Activated CD4-positive, CD25-positive, alpha-beta regulatory T cell treated with anti-CD3 and anti-CD28 coated beads, Interleukin-2, amount 50 U/mL, for 24 hours (primary cell): ENCODE results near the gene TLDC2.

Experiments
- ATAC-seq, 2 donors: fragments of 150-1000 bp; cut with Tn5 transposase; one replicate each; pipeline ENCODE4 v1.10.0; 2021; ENCODE audit warnings: mild to moderate bottlenecking in 1 of 2, moderate library complexity in 1 of 2

The TLDC2 gene

DNA sequence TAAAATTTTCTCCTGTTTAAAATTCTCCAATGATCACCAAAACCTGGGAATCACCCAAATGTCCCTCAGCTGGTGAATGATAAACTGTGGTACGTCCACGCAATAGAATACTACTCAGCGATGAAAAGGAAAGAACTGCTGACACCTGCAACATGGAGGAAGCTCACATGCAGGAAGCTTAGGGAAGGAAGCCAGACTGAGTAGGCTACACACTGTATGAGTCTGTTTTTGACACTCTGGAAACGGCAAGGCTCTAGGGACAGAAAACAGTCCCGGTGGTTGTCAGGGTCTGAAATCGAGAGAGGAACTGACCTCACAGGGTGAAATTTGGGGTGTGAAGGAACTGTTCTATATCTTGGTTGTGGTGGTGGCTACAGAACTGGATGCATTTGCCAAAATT is 25.2 kb upstream of the TLDC2 start:
- peak; percentile 25 to 34 for ATAC-seq

DNA sequence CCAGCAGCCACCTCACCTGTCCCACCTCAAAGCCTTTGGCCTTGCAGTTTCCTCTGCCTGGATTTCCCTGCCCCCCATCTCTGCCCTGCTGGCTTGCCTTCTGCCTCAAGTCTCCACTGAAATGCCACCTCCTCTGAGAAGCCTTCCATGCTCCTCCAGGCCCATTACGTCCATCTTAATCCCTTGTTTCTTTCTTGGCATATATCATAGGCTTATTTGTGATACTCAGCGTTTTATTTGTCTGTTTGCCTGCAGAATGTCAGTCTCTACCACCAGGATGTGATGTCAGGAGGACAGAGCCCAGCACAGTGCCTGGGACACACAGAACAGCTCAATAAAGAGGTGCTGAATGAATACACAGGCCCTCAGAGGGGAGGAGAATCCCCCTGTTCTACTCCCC is 24.4 kb upstream of the TLDC2 start:
- ATAC-seq = no peak

DNA sequence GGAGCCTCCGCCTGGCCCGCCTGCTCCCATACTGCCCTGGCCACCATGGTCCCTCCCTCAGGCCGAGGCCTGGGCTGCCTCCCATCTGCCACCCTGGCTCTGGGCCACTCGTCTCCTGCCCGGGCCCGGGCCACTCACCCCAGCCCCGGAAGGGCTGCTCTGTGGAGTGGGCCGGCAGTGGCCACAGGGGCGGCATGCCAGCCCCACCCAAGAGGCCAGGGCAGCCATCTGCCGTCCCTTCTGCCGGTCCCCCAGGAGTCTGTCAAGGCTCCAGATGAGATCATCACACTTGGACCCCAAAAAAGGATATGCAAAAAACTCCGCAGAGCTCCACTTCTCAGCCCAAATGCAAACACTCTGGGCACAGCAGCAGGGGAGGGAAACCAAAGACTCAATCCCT is 23.8 kb upstream of the TLDC2 start:
- no peak for ATAC-seq

DNA sequence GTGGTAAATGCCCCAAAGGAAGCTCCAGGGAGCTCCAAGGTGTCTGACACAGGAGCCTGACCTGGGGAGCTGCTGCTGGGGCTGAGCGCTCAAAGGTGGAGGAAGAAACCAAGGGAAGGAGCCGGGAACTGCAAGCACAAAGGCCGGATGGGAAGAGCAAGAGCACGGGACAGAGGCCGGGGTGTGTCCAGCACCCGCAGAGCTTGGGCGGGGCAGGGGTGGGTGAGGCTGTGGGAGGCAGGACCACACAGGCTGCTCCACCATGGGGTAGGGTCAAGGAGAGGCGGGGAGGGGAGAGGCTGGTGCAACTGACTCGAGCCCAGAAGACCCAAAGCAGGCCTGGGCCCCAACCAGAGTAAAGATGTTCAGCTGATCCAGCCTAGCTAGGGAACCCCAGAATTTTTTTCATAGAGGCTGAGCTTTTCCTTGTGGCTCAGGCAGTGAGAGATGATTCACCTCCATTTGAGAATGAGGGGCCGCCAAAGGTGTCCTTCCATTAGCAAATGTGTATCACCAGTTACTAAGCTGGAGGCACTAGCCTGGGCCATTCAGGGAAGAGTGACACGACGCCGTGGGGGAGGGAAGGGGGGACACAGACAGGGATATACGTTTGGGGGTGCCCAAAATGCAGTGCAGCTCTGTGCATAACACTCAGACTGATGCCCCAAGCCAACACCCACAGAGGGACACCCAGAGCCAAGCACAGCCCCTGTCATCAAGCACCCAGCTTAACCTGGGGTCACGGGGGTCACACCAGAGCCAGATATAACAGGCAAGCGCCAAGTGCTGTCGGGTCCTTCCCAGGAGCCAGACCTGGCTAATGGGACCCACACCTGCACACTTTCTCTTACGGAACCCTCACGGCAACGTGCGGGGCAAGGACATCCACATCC is 21.3 kb upstream of the TLDC2 start:
- ATAC-seq = no peak

DNA sequence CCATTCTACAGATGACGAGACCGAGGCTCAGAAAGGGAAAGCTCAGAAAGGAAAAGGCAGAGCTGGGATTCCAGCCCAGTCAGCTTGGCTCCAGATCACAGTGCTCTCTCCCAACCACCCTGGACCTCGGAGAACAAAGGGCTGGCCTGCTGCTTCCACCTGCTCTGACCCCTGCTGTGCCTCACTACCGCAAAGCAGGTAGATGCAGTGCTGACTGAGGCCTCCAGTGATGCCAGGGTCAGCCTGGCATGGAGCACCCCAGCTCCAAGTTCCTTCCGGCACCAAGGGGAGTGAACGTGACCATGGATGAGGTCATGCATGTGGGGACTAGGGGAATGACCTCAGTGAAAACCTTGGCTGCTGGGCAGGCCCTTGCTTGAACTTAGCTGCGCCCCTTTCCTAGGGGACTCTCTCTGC is 20.7 kb upstream of the TLDC2 start:
- ATAC-seq = no peak

DNA sequence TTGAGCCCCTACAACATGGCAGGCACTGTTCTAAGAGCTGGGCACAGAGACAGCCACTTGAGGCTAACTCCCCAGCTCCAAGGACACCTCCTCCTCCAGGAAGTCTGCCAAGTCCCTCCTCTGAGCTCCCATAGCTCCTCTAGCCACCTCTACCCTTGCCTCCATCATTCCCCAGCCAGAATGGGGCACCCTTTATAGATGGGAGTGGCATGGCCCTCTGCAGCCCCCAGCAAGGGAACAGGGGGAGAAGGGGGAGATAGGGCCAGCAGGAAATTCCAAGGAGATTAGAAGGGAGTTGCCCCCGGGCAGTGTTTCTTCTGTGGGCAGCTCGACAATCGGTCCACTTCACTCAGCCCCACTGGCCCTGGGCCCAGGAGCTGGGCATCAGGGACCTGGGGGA is 19.7 kb upstream of the TLDC2 start:
- no peak for ATAC-seq

DNA sequence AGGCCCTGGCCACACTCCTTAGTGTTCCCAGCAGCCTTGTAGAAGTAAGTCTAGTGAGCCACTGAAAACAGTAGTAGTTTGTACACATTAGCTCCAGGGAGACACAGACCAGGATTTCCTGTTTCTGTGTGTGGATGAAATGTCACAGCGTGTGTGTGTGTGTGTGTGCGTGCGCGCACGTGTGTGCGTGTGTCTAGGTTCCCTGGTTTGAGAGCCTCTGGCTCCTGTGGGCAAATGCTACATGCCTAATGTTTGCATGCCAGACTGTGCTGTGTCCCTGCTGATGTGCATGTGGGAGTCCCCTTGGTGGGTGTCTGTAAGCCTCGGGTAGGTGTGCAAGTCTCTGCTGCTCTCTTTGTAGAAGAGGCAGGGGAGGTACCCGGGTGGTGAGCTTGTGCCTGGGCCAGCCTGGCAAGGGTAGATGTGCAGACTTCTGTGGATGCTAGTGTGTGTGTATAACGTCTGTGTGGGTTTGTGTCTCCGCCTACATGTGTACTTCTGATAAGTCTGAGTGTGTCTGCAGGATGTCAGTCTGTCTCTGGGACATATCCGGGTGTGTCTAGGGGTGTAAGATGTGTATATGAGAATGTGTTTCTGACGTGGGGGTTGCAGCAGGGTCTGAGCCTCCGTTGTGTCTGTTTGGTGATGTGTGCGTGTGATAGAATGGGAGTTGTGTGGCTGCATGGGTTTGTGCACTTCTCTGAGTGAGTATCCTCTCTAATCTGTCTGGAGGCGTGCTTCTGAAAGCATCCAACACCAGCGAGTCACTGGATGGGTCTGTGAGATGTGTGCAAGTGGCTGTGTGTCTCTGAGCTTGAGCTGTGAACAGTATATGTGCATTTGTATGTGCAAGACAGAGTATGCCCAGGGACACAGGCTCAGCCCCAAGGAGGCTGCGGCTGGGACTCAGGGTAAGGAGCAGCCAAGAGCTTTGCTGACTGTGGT is 19.0 kb upstream of the TLDC2 start:
- ATAC-seq = peak; percentile 25 to 32

DNA sequence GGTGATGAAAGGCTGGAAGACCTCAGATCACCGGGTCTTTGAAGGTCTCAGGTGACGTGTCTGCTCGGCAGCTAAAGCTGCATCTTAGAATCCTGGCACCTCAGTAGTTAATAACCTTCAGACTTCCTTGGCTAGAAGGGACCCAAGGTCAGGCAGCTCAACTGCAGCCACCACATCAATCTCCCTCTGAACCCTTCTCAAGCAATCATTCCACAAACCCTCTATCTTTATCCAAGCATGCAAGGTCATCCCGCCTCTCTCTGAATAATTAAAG is 16.7 kb upstream of the TLDC2 start:
- no peak for ATAC-seq

DNA sequence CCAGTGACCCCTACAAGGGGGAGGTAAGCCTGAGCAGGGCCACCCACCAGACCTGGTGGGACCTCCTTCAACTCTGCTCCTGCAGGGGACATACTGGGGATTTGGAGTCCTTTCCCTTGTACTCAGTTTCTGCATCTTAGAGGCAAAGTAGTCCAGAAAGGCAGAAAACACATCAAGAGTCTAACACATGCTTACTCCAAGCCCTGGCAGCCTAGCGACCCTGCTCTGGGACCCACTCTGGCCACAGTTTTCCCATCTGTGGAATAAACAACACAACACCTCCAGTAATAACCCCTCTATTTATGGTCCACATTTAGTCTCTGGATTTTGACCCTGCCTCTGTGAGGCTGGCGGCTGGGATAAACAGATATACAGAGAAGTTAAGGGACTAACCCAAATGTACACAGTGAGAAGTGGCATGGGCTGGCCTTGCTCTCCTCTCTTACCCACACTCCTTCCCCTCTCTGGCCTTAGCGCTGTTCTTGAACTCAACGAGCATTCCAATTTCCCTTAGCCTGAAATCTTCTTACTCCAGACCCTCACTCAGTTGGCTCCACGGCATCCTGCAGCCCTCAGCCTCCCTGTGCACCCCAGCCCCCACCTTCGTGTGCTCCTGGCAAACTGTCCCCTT is 16.1 kb upstream of the TLDC2 start:
- no peak for ATAC-seq

DNA sequence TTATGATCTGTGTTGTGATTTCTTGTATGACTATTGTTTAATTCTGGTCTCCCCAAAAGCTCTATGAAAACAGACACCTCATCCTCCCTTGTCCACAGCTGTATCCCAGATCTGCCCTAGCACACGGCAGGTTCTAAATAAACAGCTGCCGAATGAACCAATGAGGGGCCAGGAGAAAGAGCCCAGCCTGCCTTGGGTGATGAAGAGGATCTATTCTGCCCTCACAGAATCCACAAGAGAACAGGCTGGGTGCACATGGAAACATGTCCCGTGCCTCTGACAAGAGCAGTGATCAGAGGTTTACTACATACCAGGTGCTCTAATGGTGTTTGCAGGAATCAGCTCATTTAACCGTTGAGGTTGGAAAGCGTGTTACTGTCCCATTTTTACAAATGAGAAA is 15.6 kb upstream of the TLDC2 start:
- ATAC-seq = no peak

DNA sequence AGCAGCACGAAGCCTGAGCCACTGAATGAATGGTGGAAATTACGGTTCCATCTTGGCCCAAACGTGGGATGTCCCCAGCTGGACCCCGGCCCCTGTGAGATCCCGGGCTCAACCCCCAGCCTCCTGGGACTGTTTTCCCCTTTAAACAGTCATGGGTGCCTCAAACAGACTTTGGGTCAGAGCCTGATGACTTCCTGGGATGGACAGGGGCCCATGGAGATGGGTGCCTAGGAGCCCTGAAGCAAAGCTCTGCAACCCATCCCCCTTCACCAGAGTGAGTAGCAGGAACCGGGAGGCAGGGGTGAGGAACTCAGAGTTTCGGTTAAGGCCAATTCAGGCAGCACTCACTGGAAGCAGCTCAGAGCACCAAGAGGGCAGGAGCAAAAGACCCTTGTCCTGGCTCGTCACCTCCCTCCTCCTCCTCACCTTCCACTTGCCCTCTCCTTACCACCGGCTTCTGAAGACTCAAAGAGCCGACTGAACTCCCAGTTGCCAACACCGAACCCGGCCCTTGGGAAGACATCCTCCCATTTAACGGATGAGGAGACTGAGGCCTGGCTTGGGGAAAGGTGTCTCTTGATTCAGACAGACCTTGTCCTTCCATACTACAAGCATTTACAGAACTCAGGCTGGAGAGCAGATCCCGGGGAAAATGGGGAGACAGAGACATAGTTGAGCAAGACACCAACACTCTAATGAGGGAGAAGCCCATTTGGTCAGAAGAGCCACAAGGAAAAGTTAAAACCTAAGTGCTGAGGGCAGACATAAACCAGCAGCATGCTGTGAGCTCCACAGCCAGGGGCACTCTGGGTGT is 14.9 kb upstream of the TLDC2 start:
- ATAC-seq = no peak

DNA sequence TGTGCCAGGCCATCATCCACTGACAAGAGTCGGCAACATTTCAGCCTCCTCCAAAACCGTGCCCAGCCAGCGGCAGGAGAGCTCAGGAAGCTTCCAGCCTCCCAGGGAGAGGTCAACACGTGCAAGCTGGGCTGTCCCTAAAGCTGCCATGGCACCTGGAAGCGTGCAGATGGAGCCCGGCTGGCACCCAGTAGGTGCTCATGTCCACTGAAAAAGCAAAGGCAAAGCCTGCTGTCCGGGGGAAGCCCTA is 14.4 kb upstream of the TLDC2 start:
- no peak for ATAC-seq

DNA sequence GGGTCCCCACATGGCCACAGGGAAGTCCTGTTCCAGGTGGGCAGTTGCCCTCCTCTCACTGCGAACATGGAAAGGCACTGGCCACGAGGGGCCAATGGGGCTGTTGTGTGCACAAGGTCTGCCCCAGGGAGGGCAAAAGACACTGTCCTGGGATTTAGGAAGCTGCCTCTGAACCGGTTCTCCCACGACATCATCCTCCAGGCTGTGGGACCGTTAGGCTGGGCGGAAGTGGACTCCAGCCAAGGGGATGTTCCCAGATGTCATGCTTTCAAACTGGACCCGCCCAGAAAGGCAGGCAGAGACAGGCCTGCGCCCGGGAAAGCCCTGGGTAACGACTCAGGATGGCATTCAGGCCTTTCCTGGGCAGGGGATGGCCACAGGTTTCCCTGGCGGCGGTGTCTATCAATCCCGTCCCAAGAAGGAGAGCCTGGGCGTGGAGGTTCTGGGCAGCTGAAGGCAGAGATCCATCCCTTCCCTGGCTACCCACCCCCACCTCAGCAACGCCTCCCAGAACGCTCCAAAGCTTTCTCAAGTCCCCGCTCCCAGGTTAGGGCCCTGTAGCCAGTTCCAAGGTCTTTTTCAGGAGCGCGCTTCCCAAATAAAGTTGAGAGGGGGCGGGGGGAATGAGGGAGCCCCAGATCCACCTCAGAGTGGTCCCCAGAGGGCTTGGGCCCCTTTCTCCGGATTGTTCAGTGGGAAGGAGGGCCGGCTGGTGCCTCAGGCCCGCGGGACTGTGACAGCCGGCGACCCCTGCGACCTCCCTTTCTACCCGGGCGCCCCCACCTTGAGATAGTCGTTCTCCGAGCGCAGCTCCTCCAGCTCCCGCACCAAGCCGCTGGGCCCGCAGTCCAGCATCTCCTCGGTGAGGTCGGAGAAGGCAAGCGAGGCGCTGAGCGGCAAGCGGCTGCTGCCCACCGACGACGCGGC is 13.8 kb upstream of the TLDC2 start:
- no peak for ATAC-seq

DNA sequence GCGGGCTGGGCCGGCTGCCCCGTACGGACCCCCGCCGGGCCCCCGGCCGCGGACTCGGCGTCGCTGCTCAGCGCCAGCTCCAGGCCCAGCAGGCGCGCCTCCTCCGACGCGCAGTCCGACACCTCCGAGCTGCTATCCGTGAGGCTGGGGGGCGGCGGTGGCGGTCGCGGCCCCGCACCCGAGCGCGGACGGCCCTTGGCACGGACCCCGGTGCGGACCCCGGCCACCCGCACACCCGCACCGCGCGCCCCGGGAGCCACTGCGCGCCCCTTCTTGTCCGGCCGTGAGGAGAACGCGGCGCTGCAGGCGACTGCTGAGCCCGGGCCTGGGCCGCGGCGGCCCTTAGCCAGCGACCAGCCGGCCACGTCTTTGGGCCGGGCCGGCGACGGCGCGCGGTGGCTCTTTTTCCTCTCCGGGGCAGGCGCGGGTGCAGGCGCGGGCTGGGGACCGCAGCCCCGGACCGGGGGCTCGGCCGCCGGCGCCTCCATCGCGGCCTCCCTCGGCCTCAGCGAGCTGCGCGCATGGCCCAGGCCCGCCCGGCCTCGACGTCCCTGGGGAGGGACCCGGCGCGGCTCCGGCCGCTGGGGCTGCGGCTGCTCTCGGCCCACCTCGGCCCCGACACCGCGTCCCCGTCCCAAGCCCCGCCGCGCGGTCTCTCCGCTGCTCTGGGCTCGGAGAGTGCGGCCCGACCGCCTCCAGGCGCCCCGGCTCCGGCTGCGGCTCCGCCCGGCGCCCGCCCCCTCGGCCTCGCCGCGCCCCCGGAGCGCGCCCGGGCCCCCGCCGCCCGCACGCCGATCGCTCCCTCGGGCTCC is 12.9 kb upstream of the TLDC2 start:
- ATAC-seq = peak; percentile 53 to 60

DNA sequence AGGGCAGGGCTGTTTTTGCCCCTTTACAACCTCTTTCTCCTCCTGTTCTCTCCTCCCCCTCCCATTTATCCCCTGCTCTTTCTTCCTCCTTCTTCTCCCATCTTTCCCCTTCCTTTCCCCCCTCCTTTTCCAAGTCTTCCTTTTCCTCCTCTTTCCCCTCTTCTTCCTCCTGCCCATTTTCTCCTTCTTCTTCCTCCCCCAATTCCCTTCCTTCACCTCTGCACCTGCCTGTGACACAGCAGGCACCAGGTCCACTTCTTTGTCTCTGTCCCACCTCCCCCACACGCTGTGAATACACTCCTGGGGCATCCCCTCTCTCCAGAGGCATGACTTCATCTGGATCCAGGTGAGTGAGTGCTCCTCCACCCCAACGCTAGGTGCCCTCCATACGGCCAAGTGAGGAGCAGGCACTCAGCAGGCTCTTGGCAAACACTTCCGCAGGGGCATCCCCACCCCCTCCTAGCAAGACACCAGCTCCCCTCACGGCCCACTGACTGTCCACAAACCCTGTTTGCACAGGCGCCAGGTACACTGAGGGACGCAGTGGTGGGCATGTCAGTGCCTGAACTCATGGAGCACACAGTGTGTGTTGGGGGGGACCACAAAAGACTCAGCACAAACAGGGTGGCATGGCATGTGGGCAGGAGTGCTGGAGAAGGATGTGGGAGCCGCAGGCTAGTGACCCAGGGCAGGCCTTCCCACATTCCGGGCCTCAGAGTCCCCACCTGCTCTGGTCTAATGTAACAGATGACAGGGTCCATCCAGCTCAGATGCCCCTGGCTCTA is 10.7 kb upstream of the TLDC2 start:
- ATAC-seq = no peak

DNA sequence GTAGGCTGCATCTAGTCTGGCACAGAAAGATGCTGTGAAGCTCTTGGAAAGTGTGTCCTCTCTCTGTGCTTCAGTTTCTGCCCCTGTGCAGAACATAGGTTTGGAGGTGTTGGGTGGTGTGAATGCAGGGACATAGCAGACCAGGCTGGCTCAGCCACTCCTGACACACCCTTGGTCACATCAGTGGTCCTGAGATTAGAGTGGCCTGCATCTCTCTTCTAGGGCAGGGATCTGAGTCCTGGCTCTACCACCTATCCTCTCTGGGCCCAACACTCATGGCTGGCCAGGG is 10.1 kb upstream of the TLDC2 start:
- ATAC-seq = no peak

DNA sequence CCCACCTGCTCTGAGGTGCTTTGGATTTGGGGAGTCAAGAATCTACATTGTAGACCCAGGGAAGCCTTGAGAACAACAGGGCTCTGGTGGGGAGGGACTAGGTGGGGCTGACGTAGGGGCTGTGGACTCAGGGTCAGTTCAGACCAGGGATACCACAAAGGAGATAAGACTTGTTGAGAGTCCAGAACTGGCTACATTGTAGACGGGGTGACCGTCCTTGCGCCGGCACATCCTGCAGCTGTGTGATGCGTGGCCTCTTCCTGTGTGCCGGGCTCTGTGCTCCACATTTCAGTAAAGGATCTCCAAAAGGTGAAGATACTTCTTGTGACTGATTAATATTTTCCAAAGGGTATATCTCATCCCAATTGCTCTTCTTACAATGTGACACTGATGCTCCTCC is 9.8 kb upstream of the TLDC2 start:
- ATAC-seq = no peak

DNA sequence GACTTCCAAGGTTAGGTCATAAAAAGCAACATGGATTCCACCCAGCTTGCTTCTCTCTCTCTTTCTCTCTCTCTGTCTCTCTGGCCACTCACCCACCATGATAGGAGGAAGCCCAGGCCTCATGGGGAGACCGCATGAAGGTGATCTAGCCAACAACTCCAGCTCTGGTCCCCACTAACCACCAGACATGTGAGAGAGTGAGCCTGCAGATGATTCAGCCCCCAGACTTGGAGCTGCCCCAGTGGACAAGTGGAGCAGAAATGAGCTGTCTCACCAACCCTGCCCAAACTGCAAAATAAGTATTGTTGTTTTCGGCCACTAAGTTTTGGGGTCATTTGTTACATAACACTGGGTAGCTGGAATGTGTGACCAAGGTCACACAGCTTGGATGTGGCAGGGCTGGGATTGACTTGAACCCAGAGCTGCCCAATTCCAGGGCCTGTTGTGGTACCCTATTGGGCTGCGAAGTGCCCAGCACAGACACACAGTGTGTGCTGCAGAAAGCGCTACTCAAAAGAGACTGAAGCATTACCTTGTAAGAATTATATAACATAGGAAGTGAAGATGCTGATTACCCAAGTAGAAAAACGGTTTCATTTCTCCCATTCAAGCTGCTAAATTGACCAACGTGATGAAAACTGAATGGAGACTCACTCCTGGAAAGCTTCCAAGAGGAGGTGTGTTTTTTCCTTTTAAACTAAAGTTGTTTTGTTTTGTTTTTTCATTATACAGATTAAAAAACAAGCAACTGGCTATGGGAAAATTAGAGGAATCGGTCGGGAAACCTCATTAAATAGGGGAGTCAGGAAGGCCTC is 9.1 kb upstream of the TLDC2 start:
- no peak for ATAC-seq
